ENCODE measurements around the gene METTL23. TPM values are rescaled to one million over a fixed set of nuclear protein-coding genes. Genes with fewer than 3 reads are reported as not detected.
A peak's percentile ranks its signal among the peaks of the same experiment; 100 is the strongest.

METTL23 gene
- total and polyA plus RNA-seq, 2 of the 8 experiments (the other 6 are each of a cell fraction or from before 2014, with no cell fraction given) = 36.1 to 60.2 TPM

- Histone ChIP-seq H3K14ac (ENCODE audit: insufficient read length) (no peak overlapping the region), H3K9ac (replicated peaks in 1 of 4; ENCODE audit: extremely low read depth in 1 of 4, low read depth in 3 of 4, low read length in 3 of 4) (no peak overlapping the region), H4K91ac (replicated peaks; ENCODE audit: insufficient read length, low read length) (no peak overlapping the region), H3K4me3 (ENCODE audit: extremely low read depth in 1 of 4, insufficient read depth in 2 of 4, low read depth in 3 of 4, low read length in 4 of 4) (peak overlapping the region in 1 of 4 experiments; percentile 99; a peak in 2 of 8 replicates), H4K8ac (ENCODE audit: extremely low read depth, insufficient read depth, low read length) (no peak overlapping the region), H2AK5ac (ENCODE audit: low read depth, low read length) (no peak overlapping the region), H3K27ac (ENCODE audit: low read depth, low read length) (no peak overlapping the region), H2BK15ac (ENCODE audit: low read length) (no peak overlapping the region), H3K9me3 (ENCODE audit: insufficient read depth in 2 of 2, low read depth in 1 of 2, low read length in 1 of 2) (no peaks in the 10 kb centered on the region), H3K36me3 (ENCODE audit: control insufficient read depth in 2 of 4, insufficient read depth in 4 of 4, low read length in 3 of 4) (peaks cover 17 to 51% (median 36%) of the 10 kb centered on the region in 4 experiments), H4K5ac (ENCODE audit: insufficient read length, low read depth, low read length) (no peak overlapping the region), H2BK12ac (ENCODE audit: low read depth, low read length) (no peak overlapping the region), H3K27me3 (replicated peaks in 1 of 4; ENCODE audit: control insufficient read depth in 3 of 4, extremely low read depth in 1 of 4, insufficient read depth in 3 of 4, low read length in 3 of 4) (no peaks in the 10 kb centered on the region), H3K79me2 (ENCODE audit: control insufficient read depth in 1 of 2, insufficient read depth in 2 of 2, low read length in 2 of 2) (peaks cover 16 to 61% of the 10 kb centered on the region in 2 experiments), H3K23me2 (ENCODE audit: low read depth, low read length) (peaks cover 9% of the 10 kb centered on the region; the same call in 1 of the 2 replicates), H3K18ac (ENCODE audit: extremely low read depth, low read length) (no peak overlapping the region), H2BK5ac (ENCODE audit: low read depth, low read length) (no peak overlapping the region), H2AFZ (ENCODE audit: low read length) (no peak overlapping the region), H3K23ac (ENCODE audit: insufficient read length) (no peak overlapping the region), H2BK20ac (ENCODE audit: low read length) (no peak overlapping the region), H3K4me2 (ENCODE audit: insufficient read depth in 1 of 2, low read depth in 2 of 2, low read length in 2 of 2) (peak overlapping the region; percentile 72 to 88; a peak in 2 of 4 replicates), H3K4ac (replicated peaks; ENCODE audit: insufficient read length, low read depth, low read length) (no peak overlapping the region), H3K56ac (replicated peaks; ENCODE audit: insufficient read length, low read depth, low read length) (no peak overlapping the region), H4K20me1 (replicated peaks in 1 of 2; ENCODE audit: control insufficient read depth in 1 of 2, insufficient read depth in 2 of 2, low read length in 2 of 2) (peaks cover 17% of the 10 kb centered on the region in 2 experiments), H3K4me1 (replicated peaks in 1 of 4; ENCODE audit: control insufficient read depth in 3 of 4, insufficient read depth in 4 of 4, low read length in 3 of 4) (peaks cover under 1 to 8% (median 5%) of the 10 kb centered on the region in 4 experiments; a peak in 6 of 7 replicates), H2BK120ac (replicated peaks; ENCODE audit: low read depth, low read length) (no peak overlapping the region), H3K79me1 (ENCODE audit: low read depth, low read length) (peaks cover 5% of the 10 kb centered on the region; the same call in 1 of the 2 replicates)
- CTCF ChIA-PET (ENCODE audit: partially characterized antibody) = interaction anchor here (0.6 to 1.5 kb wide), 2 partner anchors 20 to 156 kb away, joined by 3 to 6 read pairs; no protein-coding TSS in a partner anchor
- DNase-seq (ENCODE audit: low read depth in 1 of 2, low spot score in 2 of 2) = no peak
- FAIRE-seq = no peak
- 83% methylated on average over 1 of the region's 1 CpG; no CpG with 5 or more reads in 1 of the 2 experiments for WGBS, 2 experiments (ENCODE audit: extremely low coverage in 1 of 2, insufficient coverage in 1 of 2, insufficient read length in 1 of 2, insufficient replicate concordance in 2 of 2, low coverage in 1 of 2, low lambda C conversion rate in 2 of 2, missing lambda C conversion rate in 1 of 2)
- TF ChIP-seq CEBPB (IDR thresholded peaks at IDR 0.05; ENCODE audit: low read depth, low read length) (no peak), POLR2A (IDR thresholded peaks at IDR 0.05; ENCODE audit: control extremely low read depth in 1 of 2, low read depth in 2 of 2, low read length in 2 of 2) (peak in 1 of 2 experiments; percentile 25; a peak in 2 of 3 replicates), CBX5 (IDR thresholded peaks at IDR 0.05; ENCODE audit: low read depth, low read length) (no peak), MAX (IDR thresholded peaks at IDR 0.05) (no peak), SIRT6 (IDR thresholded peaks at IDR 0.05; ENCODE audit: low read length) (no peak), ASH2L (IDR thresholded peaks at IDR 0.05; ENCODE audit: low read length) (no peak), POLR2AphosphoS5 (IDR thresholded peaks at IDR 0.05; ENCODE audit: low read depth, low read length) (peak; percentile 84; the same call in 1 of the 2 replicates), RNF2 (IDR thresholded peaks at IDR 0.05; ENCODE audit: borderline replicate concordance, low read depth, low read length, missing control alignments, poor library complexity, severe bottlenecking) (no peak), RXRA (IDR thresholded peaks at IDR 0.05; ENCODE audit: insufficient read depth, low read depth, low read length) (no peak)
- POLR2A ChIA-PET (ENCODE audit: partially characterized antibody) = interaction anchor here (0.9 to 9.2 kb wide), 9 partner anchors 8 to 334 kb away, joined by 3 to 181 read pairs (median 5); partner anchors contain the start of genes JMJD6 and METTL23
These were observed 6.9 kb downstream of the METTL23 start for GRCh38 chr17:76733618-76733957.
